ENCODE measurements around the gene PAX5.

Gene PAX5

DNA sequence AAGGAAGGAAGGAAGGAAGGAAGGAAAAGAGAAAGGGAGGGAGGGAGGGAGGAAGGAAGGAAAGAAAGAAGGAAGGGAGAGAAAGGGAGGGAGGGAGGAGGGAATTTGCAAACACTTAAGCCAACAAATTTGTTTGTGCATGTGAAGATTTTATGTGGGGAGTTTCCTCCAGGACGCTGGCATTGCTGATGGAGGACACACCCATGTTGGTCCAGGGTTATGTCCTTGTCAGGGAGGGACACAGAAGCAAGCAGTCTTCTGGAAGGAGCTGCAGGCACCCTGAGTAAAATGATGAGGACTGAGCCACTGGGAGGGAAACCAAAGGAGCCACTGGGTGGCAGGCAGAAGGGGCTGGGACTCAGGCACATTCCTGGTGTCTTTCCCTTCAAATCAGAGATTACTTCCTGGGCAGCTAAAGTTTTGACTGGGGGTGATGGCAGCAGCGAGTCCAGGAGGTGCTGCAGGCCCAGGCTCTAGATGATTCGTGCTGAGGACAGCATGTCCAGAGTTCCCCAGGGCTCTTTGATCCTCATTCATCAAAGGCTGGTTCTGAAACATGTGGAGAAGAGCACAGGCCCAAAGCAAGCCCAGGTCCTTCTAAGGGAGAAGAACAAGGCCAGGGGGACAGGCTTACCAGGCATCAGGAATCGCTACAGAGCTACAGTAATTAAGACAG is 109.2 kb downstream of the PAX5 start:
- DNase-seq = no peak

DNA sequence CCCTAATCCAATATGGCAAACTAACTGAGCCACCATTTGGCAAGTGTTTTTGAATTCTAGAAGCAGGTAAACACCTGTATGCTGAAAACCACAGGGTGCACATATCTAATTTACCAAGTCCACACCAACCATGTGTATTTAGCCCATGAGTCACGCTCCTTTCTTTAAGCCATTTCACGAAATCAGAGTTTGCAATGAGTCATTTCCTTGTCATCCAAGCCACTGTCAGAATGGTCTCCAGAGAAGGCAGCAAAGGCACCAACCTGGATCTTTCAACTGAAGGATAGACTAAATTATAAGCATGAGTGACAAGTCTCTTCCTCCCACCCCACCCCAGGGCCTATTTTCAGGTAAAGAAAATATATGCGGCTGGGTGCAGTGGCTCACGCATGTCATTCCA is 110.0 kb downstream of the PAX5 start:
- DNase-seq = no peak

DNA sequence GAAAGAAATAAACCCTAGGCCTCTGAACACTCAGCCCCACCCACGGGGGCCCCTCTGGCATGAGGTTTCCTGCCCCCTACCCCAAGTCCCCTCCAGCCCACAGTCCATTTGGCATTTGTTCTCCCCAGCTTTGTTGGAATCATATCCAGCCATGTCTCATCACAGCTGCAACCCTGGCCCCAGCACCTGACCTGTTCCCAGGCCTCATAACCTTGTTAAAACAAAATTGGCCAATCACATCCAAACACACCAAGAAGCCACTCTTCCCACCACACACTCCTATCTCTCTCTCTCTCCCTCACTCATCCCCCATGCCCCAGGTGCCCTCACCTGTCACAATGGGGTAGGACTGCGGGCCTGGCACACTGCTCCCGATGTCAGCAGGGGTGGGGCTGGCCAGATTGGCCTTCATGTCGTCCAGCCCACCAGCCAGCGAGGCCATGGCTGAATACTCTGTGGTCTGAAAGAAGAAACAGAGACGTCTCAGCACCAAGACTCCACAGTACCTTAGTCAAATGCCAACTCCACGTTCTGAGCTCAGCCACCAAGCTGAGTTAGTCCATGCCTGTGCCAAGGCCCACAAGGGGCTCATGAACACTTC is 110.9 kb downstream of the PAX5 start:
- no peak for DNase-seq

DNA sequence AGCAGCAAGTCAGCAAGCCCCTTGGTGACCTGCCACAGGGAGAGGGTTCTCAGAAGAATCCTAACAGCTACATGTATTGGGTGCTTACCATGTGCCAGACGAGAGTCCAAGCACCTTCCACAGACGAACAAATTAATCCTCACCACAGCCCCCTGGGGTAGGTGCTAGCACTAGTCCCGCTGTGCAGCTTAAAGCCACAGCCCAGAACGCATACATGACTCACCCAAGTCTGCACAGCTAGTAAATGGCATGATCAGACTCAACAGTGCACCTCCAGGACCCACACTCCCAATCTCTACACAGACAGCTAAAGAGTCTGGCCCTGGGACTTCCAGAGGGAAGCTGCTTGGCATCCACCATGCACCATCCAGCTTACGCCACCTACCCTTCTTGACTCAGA is 111.5 kb downstream of the PAX5 start:
- no peak for DNase-seq

DNA sequence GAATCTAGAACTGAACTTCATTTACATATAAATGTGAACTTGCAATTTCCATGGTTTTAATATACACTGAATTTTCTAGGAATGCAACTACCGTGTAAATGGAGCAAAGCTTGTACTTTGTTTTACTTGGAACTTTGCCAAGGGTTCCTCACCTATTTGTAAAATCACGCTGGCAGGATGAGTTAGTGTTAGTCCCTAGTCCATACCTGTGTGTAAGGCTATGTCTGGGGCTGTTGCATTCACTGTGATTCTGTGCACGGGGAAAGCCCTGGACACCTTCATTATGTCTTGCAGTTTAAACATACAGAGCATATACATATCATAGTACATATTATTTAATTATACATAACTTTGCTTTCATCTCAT is 119.9 kb downstream of the PAX5 start:
- DNase-seq = no peak

DNA sequence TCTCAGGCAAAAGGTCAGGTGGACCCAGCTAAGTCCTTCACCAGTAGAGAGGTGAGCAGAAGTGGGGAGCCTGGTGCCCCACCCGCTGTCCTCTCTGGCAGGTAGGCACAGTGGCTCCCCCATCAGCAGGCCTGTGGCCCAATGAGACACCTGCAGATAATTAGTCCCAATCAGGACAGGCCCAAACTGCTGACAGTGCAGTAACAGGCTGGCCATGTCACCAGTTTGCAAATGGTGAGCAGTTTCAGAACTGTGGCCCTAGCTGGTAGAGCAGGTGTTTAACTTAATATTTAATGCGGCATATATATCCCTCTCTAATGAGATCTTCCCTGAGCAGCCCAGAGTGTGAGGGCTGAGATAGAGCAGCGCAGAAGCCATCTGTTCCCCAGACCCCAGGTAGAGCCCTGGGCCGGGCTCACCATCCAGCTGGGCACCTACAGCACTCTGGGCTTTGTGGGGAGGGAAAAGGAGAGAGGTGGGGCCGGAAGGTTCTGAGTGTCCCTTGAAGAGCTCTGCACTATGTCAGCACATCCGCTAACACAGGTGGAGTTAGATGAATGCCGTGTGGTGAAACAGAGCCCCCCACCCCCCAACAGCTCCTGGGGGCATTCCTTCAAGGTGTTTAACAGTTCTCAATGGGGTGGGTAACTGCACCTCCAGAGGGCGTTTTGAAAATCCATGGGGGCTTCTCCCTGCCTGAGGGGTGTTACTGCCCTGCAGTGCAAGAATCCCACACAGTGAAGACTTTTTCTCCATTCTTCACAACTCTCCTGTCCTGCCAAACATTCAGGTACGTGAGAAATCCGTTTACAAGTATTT is 120.5 kb downstream of the PAX5 start:
- peak; percentile 88 for DNase-seq

DNA sequence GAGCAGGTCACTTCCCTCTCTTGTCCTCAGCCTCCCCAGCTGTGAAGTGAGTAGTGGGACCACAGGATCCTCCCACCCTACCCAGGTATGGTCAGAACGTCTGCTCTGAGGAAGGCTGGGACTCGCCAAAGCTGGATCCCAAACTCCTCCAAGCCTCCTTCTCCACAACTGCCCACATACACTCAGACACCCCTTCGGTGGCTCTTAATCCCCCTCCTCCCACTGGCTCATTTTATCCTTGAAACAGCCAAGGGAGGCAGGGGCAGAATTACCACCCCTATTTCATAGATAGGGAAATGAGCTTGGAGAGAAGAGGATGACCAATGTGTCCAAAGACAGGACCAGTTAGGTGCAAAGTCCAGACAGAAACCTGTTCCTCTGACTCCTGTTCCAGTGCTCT is 121.4 kb downstream of the PAX5 start:
- no peak for DNase-seq

DNA sequence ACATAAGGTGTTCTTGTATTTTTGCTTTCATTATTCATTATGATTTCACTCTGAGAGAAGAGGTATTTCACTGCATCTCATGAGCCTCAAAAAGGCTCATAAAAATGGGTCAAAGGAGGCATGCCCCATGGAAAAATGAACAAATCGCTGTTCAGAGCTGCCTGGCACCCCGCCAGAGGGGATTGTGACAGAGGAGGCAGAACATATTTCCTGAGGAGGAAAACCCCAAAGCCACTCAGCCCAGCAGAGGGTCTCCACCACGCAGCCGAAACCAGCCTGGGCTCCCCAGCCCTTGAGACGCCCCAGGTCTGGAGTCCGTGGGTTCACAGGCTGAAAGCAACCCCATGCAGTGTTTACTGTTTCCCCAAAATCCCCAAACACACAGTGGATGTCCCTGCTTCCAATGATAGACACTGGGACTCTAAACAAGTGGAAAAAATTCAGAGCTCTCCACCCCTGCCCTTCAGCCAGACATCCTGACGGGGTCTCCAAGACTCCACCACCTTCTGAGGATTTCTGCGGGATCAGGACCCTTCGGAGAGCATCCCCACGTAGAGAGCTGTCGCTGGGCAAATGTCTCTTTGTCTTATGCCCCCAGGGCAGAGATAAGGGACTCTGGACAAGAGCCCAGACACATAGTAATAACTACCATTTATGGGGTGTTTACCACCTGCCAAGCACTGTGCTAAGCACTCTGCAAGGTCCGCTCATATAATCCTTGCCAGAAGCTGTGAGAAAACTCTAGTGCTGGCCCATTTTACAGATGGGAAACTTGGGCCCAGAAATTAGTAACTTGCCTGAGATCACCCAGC is 122.3 kb downstream of the PAX5 start:
- no peak for DNase-seq

DNA sequence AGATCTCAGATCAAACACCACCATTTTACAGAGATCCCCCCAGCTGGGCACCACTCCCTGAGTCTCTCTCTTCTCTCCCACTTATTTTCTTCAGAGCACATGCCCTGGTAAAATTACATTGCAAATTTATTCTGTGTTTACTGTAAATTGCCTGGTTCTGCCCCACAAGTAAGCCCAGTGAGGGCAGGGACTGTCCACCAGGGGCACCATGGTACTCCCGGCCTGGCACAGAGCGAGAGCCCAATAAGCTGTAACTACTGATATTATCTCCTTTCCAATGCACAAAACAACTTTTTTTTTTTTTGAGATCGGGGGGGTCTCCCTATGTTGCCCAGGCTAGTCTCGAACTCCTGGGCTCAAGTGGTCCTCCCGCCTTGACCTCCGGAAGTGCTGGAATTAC is 123.0 kb downstream of the PAX5 start:
- DNase-seq = no peak

DNA sequence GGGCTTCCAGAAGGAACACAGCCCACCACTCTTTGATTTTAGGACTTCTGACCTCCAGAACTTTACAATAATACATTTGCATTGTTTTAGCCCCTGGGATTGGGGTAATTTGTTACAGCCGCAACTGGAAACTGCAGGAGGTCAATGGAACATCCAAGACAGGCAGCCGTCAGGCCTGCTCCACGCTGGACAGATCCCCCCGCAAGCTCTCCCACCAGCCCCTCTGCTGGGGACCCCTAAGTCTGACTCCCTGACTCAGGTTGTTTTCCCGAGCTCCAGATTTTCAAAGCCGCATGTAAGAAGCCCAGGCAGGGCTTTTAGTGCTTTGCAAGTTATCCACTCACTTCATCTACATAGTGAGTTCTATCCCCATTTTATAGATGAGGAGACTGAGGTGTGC is 127.6 kb downstream of the PAX5 start:
- no peak for DNase-seq

DNA sequence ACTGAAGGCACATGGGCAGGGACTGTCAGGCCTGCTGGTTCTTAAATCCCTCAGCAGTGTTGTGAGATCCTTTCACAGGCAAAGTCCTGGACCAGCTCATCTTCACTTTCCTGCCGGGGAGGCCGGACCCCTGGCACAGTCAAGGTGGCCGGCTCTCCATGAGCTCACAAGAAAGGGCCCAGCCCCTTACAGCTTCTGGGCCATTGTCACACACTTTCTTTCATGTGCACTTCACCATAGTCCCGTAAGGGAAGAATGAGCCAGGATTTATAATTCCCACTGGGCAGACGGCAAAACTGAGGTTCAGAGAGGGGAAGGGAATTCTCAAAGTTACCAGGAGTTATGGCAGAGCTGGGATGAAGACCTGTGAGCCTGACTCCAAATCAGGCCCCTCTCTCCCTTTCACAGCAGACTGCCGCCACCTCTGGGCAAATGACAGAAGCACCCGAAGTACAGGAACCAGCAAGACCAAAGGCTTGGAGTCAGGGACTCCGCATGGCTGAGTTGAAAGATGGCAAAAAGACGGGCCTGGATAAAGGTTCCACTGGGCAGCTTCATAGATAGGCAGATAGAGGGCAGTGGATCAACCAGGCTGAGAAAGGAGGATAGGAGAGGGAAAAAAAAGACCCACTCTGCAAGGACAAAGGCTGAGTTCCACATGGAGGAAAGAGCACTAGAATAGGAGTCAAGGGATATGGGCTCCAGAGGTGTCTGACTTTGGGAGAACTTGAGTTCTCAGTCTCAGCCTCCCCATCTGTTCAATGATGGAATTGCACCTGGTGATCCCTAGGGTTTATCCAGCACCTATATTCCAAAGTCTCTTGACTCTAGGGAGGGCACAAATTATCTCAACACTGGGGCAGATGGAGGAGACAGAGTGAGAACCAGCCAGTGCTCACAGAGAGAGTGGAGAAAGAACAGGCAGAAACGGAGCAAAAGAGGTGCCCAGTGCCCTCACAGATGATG is 128.7 kb downstream of the PAX5 start:
- peak; percentile 24 for DNase-seq

DNA sequence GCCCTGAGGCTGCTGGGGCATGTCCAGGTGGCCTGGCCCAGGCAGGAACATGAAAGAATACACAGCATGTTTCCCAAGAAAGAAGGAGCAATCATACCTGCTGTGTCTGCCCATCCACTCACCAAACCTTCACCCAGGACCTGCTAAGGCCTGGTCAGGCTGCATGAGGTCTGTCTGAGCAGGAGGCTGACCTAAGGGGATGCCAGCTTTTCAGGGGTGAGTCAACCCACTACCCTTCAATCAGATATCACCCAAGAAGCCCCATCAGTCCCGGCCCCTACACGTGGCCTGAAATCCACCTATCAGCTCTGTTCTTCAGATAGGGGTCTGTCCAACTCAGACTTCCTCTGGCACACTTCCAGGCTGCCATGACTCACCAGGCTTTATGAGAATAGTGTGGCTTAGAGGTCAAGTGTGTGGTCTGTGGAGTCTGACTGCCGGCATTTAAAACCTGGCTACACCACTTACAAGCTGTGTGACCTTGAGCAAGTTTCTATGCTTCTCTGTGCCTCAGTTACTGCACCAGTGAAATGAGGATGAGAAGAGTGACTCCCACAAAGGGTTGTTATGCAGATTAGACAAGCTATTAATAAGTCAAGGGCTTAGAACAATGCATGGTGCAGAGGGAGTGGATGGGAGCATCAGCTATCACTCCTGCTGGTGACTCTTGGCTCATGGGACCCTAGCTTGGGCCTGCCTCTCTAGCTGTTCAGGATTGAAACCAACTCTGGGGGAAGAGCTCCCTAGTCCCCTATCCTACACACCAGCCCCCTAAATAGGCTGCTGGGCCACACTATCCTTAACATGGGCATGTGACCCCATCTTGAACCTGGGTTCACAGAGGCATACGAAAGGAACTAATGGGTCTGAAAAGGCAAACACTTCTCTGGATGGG is 130.3 kb downstream of the PAX5 start:
- peak; percentile 5 for DNase-seq

DNA sequence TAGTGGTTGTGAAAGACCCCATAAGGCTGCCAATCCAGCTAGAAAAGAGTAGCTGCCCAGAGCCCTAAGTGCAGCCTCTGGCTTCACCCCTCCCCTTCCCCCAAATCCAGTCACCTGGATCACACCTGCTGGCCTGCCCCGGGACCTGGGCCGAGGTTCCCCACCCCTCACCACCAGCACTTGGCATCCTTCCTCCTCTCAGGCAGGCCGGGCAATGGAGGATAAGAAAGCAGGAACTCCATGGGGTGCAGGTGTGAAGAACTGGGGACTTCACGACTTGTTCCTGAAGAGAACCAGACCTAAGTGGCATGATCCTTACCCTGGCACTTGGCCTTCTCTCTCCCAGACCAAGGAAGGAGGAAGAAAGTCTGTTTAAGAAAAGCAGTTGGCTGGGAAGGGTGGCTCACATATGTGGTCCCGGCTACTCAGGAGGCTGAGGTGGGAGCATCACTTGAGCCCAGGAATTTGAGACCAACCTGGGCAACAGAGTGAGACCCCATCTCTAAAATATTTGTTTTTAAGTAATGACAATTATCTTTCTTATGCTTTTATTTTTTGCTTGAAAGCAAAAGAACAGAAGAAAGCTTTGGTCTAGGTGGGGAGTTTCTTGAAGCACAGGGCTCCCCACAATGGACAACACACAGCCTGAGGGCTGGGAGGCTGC is 131.1 kb downstream of the PAX5 start:
- DNase-seq = no peak

DNA sequence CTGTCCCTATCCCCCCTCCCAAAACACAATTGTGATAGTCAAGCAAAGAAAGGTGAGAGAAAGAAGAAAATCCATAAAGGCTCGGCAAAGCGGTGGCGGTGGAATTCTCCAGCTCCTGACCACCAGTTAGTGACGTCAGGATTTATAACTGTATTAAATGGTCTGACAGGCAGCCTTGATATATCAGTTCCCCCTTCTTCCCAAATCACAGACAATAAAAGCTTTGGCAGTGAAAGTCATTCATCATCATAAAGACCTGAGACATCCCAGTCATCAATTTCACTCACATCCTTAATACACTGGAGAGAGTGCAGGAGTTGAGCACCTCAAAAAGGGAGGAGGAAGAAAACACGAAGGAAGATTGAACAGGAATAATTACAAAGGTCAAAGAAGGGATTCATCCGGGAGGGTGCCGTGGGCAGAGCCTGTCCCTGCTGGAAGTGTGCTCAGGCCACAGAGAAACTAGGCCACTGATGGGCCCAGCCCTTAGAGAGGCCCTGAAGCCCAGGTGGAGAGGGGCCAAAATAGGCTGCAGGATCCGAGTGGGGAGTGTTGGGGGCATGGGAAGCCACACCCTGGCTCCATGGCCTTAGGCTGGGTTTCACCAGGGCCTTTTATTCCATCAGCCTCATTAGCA is 131.9 kb downstream of the PAX5 start:
- DNase-seq = no peak

DNA sequence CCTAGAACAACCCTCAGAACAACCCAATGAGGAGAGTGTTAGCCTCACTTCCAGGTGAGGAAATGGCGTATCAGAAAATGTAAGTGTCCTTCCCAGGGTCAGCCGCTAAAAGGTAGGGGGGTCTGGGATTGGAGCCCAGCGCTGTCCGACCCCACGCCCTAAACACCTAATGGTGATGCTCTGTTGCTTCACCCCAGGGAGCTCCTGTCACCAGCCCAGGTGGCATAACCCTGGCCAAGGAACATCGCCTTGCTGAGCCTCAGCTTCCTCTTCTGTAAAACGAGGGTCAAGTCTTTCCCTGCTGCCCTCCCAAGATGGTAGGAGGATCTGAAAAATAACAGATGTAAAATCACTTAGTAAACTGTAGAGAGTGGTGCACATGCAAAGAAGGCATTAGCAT is 132.5 kb downstream of the PAX5 start:
- no peak for DNase-seq

DNA sequence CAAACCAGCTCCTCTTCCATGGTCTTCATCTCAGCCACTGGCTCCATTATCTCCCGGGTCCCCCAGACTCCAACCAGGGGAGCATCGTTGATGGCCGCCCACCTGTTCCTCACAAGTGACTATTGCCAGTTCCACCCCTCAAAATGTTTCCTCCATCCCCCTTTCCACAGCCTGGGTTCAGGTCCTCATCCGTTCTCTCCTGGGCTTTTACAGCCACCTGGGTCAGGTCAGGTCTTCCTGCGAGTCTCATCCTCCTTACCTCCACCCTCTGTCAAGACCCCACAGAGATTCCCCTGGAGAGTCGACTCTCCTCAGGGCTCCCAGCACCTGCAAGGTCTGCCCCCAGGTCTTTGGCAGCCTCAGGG is 133.2 kb downstream of the PAX5 start:
- DNase-seq = no peak

DNA sequence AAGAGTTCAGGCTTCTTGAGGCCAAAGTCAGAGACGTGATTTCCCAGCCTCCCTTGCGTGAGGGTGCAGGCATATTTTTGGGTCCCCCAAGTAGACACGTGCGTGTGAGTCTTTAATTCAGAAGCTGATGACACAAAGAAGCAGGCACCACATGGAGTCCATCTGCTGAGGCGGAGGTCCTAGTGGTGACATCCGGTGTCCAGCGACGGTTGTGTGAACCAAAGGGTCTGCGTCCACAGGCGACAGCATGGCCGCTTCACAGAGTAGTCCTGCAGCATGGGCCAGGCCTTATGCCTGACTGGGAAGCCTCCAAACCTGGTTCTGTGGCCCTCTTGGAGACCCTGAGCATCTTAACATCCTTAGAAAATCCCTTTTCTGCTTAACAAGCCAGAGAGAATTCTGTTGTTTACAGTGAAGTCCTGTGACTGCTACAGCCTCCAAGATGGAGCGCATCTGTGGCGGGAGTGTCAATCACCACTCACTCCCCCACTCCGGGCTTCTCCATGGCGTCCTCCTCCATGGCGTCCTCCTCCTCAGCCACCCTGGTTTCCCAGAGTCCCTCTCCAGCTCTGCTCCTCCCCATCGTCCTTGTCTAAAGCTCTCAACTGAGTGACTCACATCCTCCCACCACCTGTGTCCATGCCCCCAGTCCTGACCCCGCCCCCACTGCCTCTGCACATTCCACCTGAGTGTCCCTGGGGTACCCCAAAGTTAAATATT is 133.8 kb downstream of the PAX5 start:
- no peak for DNase-seq

DNA sequence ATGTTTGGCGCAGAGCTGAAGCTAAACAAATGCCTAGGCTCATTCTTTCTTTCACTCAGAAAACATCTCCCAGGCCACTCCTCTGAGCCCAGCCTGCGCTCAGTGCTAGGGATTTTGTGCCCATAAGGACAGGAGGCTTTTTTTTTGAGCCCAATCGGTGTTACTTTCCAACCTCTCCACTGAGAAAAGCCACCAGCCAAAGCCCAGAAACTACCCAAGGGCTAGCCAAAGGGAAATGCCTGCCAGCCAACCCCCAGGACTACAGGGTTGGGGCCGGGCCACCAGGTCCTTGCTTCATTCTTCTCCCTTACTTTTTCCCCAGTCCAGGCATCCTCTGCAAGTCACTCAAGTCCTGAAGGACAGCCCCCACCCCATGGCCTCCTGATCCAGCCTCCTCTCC is 134.7 kb downstream of the PAX5 start:
- no peak for DNase-seq

DNA sequence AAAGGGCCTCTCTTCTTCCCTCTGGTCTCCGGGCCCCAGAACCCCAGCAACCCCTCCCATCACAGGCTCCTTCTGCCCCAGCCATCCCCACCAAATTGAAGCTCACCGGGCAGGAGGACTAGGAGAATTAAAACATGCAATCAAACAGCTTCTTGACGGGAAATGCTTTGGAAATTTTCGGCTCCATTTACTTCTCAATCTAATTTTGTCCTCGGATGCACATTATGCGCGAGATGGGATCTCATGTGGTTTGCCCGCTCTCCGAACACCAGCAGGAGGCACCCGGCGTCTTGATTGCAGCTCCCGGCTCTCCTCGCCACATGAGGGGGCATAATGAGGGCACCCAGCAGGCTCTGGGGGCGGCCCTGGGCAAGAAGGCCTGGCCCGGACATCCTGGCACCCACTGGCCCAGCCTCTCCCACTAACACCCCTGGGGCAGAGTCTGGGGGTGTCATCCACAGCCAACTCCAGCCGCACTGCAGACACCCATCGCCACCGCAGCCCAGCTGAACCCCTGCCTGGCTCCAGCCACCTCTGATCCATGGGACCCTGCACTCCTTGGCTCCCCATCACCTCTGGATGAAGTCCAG is 135.5 kb downstream of the PAX5 start:
- no peak for DNase-seq

All from NCI-H82 (cell line).